IPS-20b (cell line): Measurements from ENCODE around the gene LAP3.
"Not testable (repeated sequence)": the region's sequence is repeated elsewhere in the genome, so short reads cannot be mapped to it uniquely, and the experiment has no call there.

Experiments used
- H3K27ac ChIP-seq: one replicate; pipeline ENCODE4 v1.5.1; 2013; ENCODE audit warnings: low read length
- H3K27me3 ChIP-seq: 2 replicates; pipeline ENCODE4 v1.6.1; 2013; ENCODE audit warnings: mild to moderate bottlenecking, low read length, inconsistent platforms; ENCODE audit not compliant: insufficient read depth
- H3K36me3 ChIP-seq: 2 replicates; pipeline ENCODE4 v1.6.1; 2013; ENCODE audit warnings: low read depth, mild to moderate bottlenecking, inconsistent platforms, low read length, moderate library complexity; ENCODE audit not compliant: insufficient read depth
- H3K4me1 ChIP-seq: 2 replicates; pipeline ENCODE4 v1.6.1; 2013; ENCODE audit warnings: mild to moderate bottlenecking, control low read depth, inconsistent platforms, low read length, moderate library complexity; ENCODE audit not compliant: insufficient read depth
- H3K4me3 ChIP-seq: 2 replicates; pipeline ENCODE4 v1.5.1; 2013; ENCODE audit warnings: mild to moderate bottlenecking, low read length, inconsistent platforms
- H3K9ac ChIP-seq: 2 replicates; pipeline ENCODE4 v1.6.1; 2013; ENCODE audit warnings: low read depth, mild to moderate bottlenecking, inconsistent platforms, low read length, moderate library complexity
- H3K9me3 ChIP-seq: 2 replicates; pipeline ENCODE4 v1.6.1; 2013; ENCODE audit warnings: mild to moderate bottlenecking, low read depth, low read length, inconsistent platforms; ENCODE audit not compliant: insufficient read depth

Gene LAP3

GRCh38 chr4:17567271-17567670 is 9.7 kb upstream of the LAP3 start:
- H3K27me3 ChIP-seq, result no peaks in the 10 kb centered on the region
- H3K4me3 ChIP-seq, result no peak overlapping the region
- H3K9ac ChIP-seq, result no peak overlapping the region
- H3K27ac ChIP-seq, result no peak overlapping the region
- H3K9me3 ChIP-seq, result no peaks in the 10 kb centered on the region
- no peaks in the 10 kb centered on the region for H3K36me3 ChIP-seq
- H3K4me1 ChIP-seq, result no peaks in the 10 kb centered on the region

GRCh38 chr4:17574206-17574605 is 2.8 kb upstream of the LAP3 start:
- peaks cover 7% of the 10 kb centered on the region; the same call in 1 of the 2 replicates for H3K27me3 ChIP-seq
- H3K4me3 ChIP-seq, result no peak overlapping the region
- H3K36me3 ChIP-seq, result no peaks in the 10 kb centered on the region
- H3K9ac ChIP-seq, result no peak overlapping the region
- H3K27ac ChIP-seq, result no peak overlapping the region
- H3K9me3 ChIP-seq, result no peaks in the 10 kb centered on the region
- H3K4me1 ChIP-seq, result peaks cover 8% of the 10 kb centered on the region; the same call in 1 of the 2 replicates

GRCh38 chr4:17575177-17575576 is 1.8 kb upstream of the LAP3 start:
- not testable (repeated sequence) for H3K9me3 ChIP-seq, H3K4me1 ChIP-seq, H3K36me3 ChIP-seq, H3K4me3 ChIP-seq, H3K27ac ChIP-seq, H3K27me3 ChIP-seq, H3K9ac ChIP-seq

- Histone ChIP-seq H3K4me1 (peaks cover 8% of the 10 kb centered on the region; the same call in 1 of the 2 replicates), H3K27ac (no peak overlapping the region), H3K9ac (peak overlapping the region; percentile 84; the same call in 1 of the 2 replicates), H3K9me3 (no peaks in the 10 kb centered on the region), H3K36me3 (peaks cover 25% of the 10 kb centered on the region), H3K27me3 (peaks cover 7% of the 10 kb centered on the region; the same call in 1 of the 2 replicates), H3K4me3 (peak overlapping the region; percentile 90)
These were observed 875 bp downstream of the LAP3 start for GRCh38 chr4:17577665-17578481.

GRCh38 chr4:17578482-17578891 is 1.5 kb downstream of the LAP3 start:
- peaks cover 8% of the 10 kb centered on the region; the same call in 1 of the 2 replicates for H3K4me1 ChIP-seq
- H3K4me3 ChIP-seq, result peak overlapping the region; percentile 90
- H3K9me3 ChIP-seq, result no peaks in the 10 kb centered on the region
- H3K9ac ChIP-seq, result peak overlapping the region; percentile 84; the same call in 1 of the 2 replicates
- H3K27ac ChIP-seq, result no peak overlapping the region
- H3K36me3 ChIP-seq, result peaks cover 31% of the 10 kb centered on the region
- H3K27me3 ChIP-seq, result peaks cover 7% of the 10 kb centered on the region; the same call in 1 of the 2 replicates

- peaks cover 56% of the 10 kb centered on the region for H3K36me3 ChIP-seq
- no peak overlapping the region for H3K4me3 ChIP-seq
- peaks cover 7% of the 10 kb centered on the region; the same call in 1 of the 2 replicates for H3K27me3 ChIP-seq
- peaks cover 10% of the 10 kb centered on the region; the same call in 1 of the 2 replicates for H3K4me1 ChIP-seq
- H3K9me3 ChIP-seq, result no peaks in the 10 kb centered on the region
- no peak overlapping the region for H3K9ac ChIP-seq
- no peak overlapping the region for H3K27ac ChIP-seq
These were observed 4.0 kb downstream of the LAP3 start for GRCh38 chr4:17580969-17581368.

- peaks cover 6% of the 10 kb centered on the region; the same call in 1 of the 2 replicates for H3K4me1 ChIP-seq
- no peak overlapping the region for H3K27ac ChIP-seq
- H3K9ac ChIP-seq, result no peak overlapping the region
- peaks cover 78% of the 10 kb centered on the region for H3K36me3 ChIP-seq
- no peak overlapping the region for H3K4me3 ChIP-seq
- peaks cover 1% of the 10 kb centered on the region; the same call in 1 of the 2 replicates for H3K27me3 ChIP-seq
- H3K9me3 ChIP-seq, result no peaks in the 10 kb centered on the region
These were observed 6.3 kb downstream of the LAP3 start for GRCh38 chr4:17583276-17583675.

GRCh38 chr4:17583941-17584340 is 6.9 kb downstream of the LAP3 start:
- H3K9ac ChIP-seq, result peak overlapping the region; percentile 5; the same call in 1 of the 2 replicates

GRCh38 chr4:17584521-17585213 is 7.7 kb downstream of the LAP3 start:
- peaks cover 3% of the 10 kb centered on the region; the same call in 1 of the 2 replicates for H3K4me1 ChIP-seq
- H3K4me3 ChIP-seq, result no peak overlapping the region
- no peak overlapping the region for H3K27ac ChIP-seq
- H3K27me3 ChIP-seq, result no peaks in the 10 kb centered on the region
- H3K36me3 ChIP-seq, result peaks cover 92% of the 10 kb centered on the region
- H3K9ac ChIP-seq, result peak overlapping the region; percentile 5; the same call in 1 of the 2 replicates
- H3K9me3 ChIP-seq, result no peaks in the 10 kb centered on the region

More at GRCh38 chr4:17583941-17584340, 6.9 kb downstream of the LAP3 start:
- Histone ChIP-seq H3K27ac (no peak overlapping the region), H3K36me3 (peaks cover 85% of the 10 kb centered on the region), H3K4me1 (peaks cover 3% of the 10 kb centered on the region; the same call in 1 of the 2 replicates), H3K9me3 (no peaks in the 10 kb centered on the region), H3K27me3 (no peaks in the 10 kb centered on the region), H3K4me3 (no peak overlapping the region)

- peaks cover 90% of the 10 kb centered on the region for H3K36me3 ChIP-seq
- H3K9me3 ChIP-seq, result no peaks in the 10 kb centered on the region
- H3K4me3 ChIP-seq, result no peak overlapping the region
- H3K9ac ChIP-seq, result no peak overlapping the region
- no peak overlapping the region for H3K27ac ChIP-seq
- H3K27me3 ChIP-seq, result no peaks in the 10 kb centered on the region
- H3K4me1 ChIP-seq, result peaks cover 3% of the 10 kb centered on the region; the same call in 1 of the 2 replicates
These were observed 10.3 kb downstream of the LAP3 start for GRCh38 chr4:17587094-17587822.

- H3K4me1 ChIP-seq, result no peaks in the 10 kb centered on the region
- H3K27ac ChIP-seq, result no peak overlapping the region
- no peaks in the 10 kb centered on the region for H3K9me3 ChIP-seq
- H3K4me3 ChIP-seq, result no peak overlapping the region
- peaks cover 88% of the 10 kb centered on the region for H3K36me3 ChIP-seq
- no peaks in the 10 kb centered on the region for H3K27me3 ChIP-seq
- H3K9ac ChIP-seq, result no peak overlapping the region
These were observed 12.4 kb downstream of the LAP3 start for GRCh38 chr4:17589355-17589754.
